ENCODE measurements around the gene AIM2.

- TF ChIP-seq ZNF207 (IDR thresholded peaks at IDR 0.05; ENCODE audit: borderline replicate concordance) (no peak), MXI1 (IDR thresholded peaks at IDR 0.05; ENCODE audit: low read depth, low read length) (no peak), CTCF (IDR thresholded peaks at IDR 0.05 in 2 of 3, conservative IDR thresholded peaks at IDR 0.05 in 1 of 3; ENCODE audit: control insufficient read depth in 2 of 3, extremely low read depth in 1 of 3, insufficient read depth in 1 of 3, low read depth in 3 of 3, low read length in 3 of 3) (no peak), EP300 (IDR thresholded peaks at IDR 0.05; ENCODE audit: borderline replicate concordance in 1 of 2, control insufficient read depth in 1 of 2, low read depth in 2 of 2, low read length in 2 of 2) (no peak), SREBF2 (IDR thresholded peaks at IDR 0.05; ENCODE audit: low read length) (no peak), NR2F1 (conservative IDR thresholded peaks at IDR 0.05) (no peak), ZNF384 (IDR thresholded peaks at IDR 0.05; ENCODE audit: borderline replicate concordance, low read depth, low read length) (no peak), ZNF274 (IDR thresholded peaks at IDR 0.05; ENCODE audit: insufficient read depth, insufficient read length) (no peak), BHLHE40 (IDR thresholded peaks at IDR 0.05; ENCODE audit: borderline replicate concordance in 1 of 2, low read depth in 2 of 2, low read length in 1 of 2) (no peak), POLR2AphosphoS2 (IDR thresholded peaks at IDR 0.05; ENCODE audit: low read depth, low read length) (no peak), ATF3 (IDR thresholded peaks at IDR 0.05; ENCODE audit: borderline replicate concordance, extremely low read depth, low read depth, low read length) (no peak), POLR2A (IDR thresholded peaks at IDR 0.05; ENCODE audit: low read depth, low read length) (no peak), MEF2B (IDR thresholded peaks at IDR 0.05; ENCODE audit: partially characterized antibody, poor library complexity, severe bottlenecking) (no peak), JUND (IDR thresholded peaks at IDR 0.05; ENCODE audit: low read depth, low read length) (no peak)
Measured at GRCh38 chr1:159014851-159015250, 61.7 kb downstream of the AIM2 start.

Data from GM12878 (cell line).